Measurements from ENCODE around the gene TRIM44.
"Not testable (repeated sequence)": the region's sequence is repeated elsewhere in the genome, so short reads cannot be mapped to it uniquely, and the experiment has no call there.

The TRIM44 gene

GRCh38 chr11:35753573-35753972 is 91.0 kb downstream of the TRIM44 start:
- H3K9ac ChIP-seq (ENCODE audit: low read depth, low read length); H3K36me3 ChIP-seq (ENCODE audit: control insufficient read depth, insufficient read depth, low read length); H3K4me1 ChIP-seq (ENCODE audit: control insufficient read depth, insufficient read depth, low read length); H3K27ac ChIP-seq (ENCODE audit: low read depth, low read length); H3K27me3 ChIP-seq (ENCODE audit: control insufficient read depth, insufficient read depth, low read length); H3K9me3 ChIP-seq (ENCODE audit: control insufficient read depth, insufficient read depth, low read length); H3K4me3 ChIP-seq (ENCODE audit: low read depth, low read length): not testable (repeated sequence)

- not testable (repeated sequence) for H3K4me3 ChIP-seq (ENCODE audit: low read depth, low read length); H3K36me3 ChIP-seq (ENCODE audit: control insufficient read depth, insufficient read depth, low read length); H3K9me3 ChIP-seq (ENCODE audit: control insufficient read depth, insufficient read depth, low read length); H3K9ac ChIP-seq (ENCODE audit: low read depth, low read length); H3K27ac ChIP-seq (ENCODE audit: low read depth, low read length); H3K27me3 ChIP-seq (ENCODE audit: control insufficient read depth, insufficient read depth, low read length); H3K4me1 ChIP-seq (ENCODE audit: control insufficient read depth, insufficient read depth, low read length)
These were observed 97.4 kb downstream of the TRIM44 start for GRCh38 chr11:35759951-35760350.

- no peaks in the 10 kb centered on the region for H3K9me3 ChIP-seq (ENCODE audit: control insufficient read depth, insufficient read depth, low read length)
- H3K4me1 ChIP-seq (ENCODE audit: control insufficient read depth, insufficient read depth, low read length) = no peaks in the 10 kb centered on the region
- no peaks in the 10 kb centered on the region for H3K36me3 ChIP-seq (ENCODE audit: control insufficient read depth, insufficient read depth, low read length)
- no peak overlapping the region for H3K27ac ChIP-seq (ENCODE audit: low read depth, low read length)
- H3K9ac ChIP-seq (ENCODE audit: low read depth, low read length) = no peak overlapping the region
- no peak overlapping the region for H3K4me3 ChIP-seq (ENCODE audit: low read depth, low read length)
- no peaks in the 10 kb centered on the region for H3K27me3 ChIP-seq (ENCODE audit: control insufficient read depth, insufficient read depth, low read length)
These were observed 99.3 kb downstream of the TRIM44 start for GRCh38 chr11:35761899-35762298.

- Histone ChIP-seq H3K27me3 (ENCODE audit: control insufficient read depth, insufficient read depth, low read length) (no peaks in the 10 kb centered on the region), H3K27ac (ENCODE audit: low read depth, low read length) (no peak overlapping the region), H3K4me3 (ENCODE audit: low read depth, low read length) (no peak overlapping the region), H3K4me1 (ENCODE audit: control insufficient read depth, insufficient read depth, low read length) (no peaks in the 10 kb centered on the region), H3K9me3 (ENCODE audit: control insufficient read depth, insufficient read depth, low read length) (no peaks in the 10 kb centered on the region), H3K9ac (ENCODE audit: low read depth, low read length) (no peak overlapping the region), H3K36me3 (ENCODE audit: control insufficient read depth, insufficient read depth, low read length) (no peaks in the 10 kb centered on the region)
These were observed 100.7 kb downstream of the TRIM44 start for GRCh38 chr11:35763301-35763700.

GRCh38 chr11:35763765-35764164 is 101.2 kb downstream of the TRIM44 start:
- Histone ChIP-seq H3K27me3 (ENCODE audit: control insufficient read depth, insufficient read depth, low read length) (no peaks in the 10 kb centered on the region), H3K9me3 (ENCODE audit: control insufficient read depth, insufficient read depth, low read length) (no peaks in the 10 kb centered on the region), H3K4me1 (ENCODE audit: control insufficient read depth, insufficient read depth, low read length) (no peaks in the 10 kb centered on the region), H3K27ac (ENCODE audit: low read depth, low read length) (no peak overlapping the region), H3K9ac (ENCODE audit: low read depth, low read length) (no peak overlapping the region), H3K36me3 (ENCODE audit: control insufficient read depth, insufficient read depth, low read length) (no peaks in the 10 kb centered on the region), H3K4me3 (ENCODE audit: low read depth, low read length) (no peak overlapping the region)

- no peak overlapping the region for H3K9ac ChIP-seq (ENCODE audit: low read depth, low read length)
- H3K4me1 ChIP-seq (ENCODE audit: control insufficient read depth, insufficient read depth, low read length) = no peaks in the 10 kb centered on the region
- no peak overlapping the region for H3K4me3 ChIP-seq (ENCODE audit: low read depth, low read length)
- no peaks in the 10 kb centered on the region for H3K36me3 ChIP-seq (ENCODE audit: control insufficient read depth, insufficient read depth, low read length)
- no peaks in the 10 kb centered on the region for H3K27me3 ChIP-seq (ENCODE audit: control insufficient read depth, insufficient read depth, low read length)
- H3K9me3 ChIP-seq (ENCODE audit: control insufficient read depth, insufficient read depth, low read length) = no peaks in the 10 kb centered on the region
- no peak overlapping the region for H3K27ac ChIP-seq (ENCODE audit: low read depth, low read length)
These were observed 101.8 kb downstream of the TRIM44 start for GRCh38 chr11:35764417-35764816.

GRCh38 chr11:35765211-35765610 is 102.6 kb downstream of the TRIM44 start:
- Histone ChIP-seq H3K4me1 (ENCODE audit: control insufficient read depth, insufficient read depth, low read length) (no peaks in the 10 kb centered on the region), H3K36me3 (ENCODE audit: control insufficient read depth, insufficient read depth, low read length) (no peaks in the 10 kb centered on the region), H3K9me3 (ENCODE audit: control insufficient read depth, insufficient read depth, low read length) (no peaks in the 10 kb centered on the region), H3K27me3 (ENCODE audit: control insufficient read depth, insufficient read depth, low read length) (no peaks in the 10 kb centered on the region), H3K9ac (ENCODE audit: low read depth, low read length) (no peak overlapping the region), H3K27ac (ENCODE audit: low read depth, low read length) (no peak overlapping the region), H3K4me3 (ENCODE audit: low read depth, low read length) (no peak overlapping the region)

GRCh38 chr11:35766651-35767050 is 104.1 kb downstream of the TRIM44 start:
- no peaks in the 10 kb centered on the region for H3K27me3 ChIP-seq (ENCODE audit: control insufficient read depth, insufficient read depth, low read length)
- no peaks in the 10 kb centered on the region; the same call in 1 of the 2 replicates for H3K9me3 ChIP-seq (ENCODE audit: control insufficient read depth, insufficient read depth, low read length)
- H3K4me3 ChIP-seq (ENCODE audit: low read depth, low read length) = no peak overlapping the region
- no peak overlapping the region for H3K9ac ChIP-seq (ENCODE audit: low read depth, low read length)
- no peaks in the 10 kb centered on the region for H3K4me1 ChIP-seq (ENCODE audit: control insufficient read depth, insufficient read depth, low read length)
- H3K36me3 ChIP-seq (ENCODE audit: control insufficient read depth, insufficient read depth, low read length) = no peaks in the 10 kb centered on the region
- no peak overlapping the region for H3K27ac ChIP-seq (ENCODE audit: low read depth, low read length)

- H3K27me3 ChIP-seq (ENCODE audit: control insufficient read depth, insufficient read depth, low read length); H3K9me3 ChIP-seq (ENCODE audit: control insufficient read depth, insufficient read depth, low read length); H3K4me3 ChIP-seq (ENCODE audit: low read depth, low read length); H3K9ac ChIP-seq (ENCODE audit: low read depth, low read length); H3K27ac ChIP-seq (ENCODE audit: low read depth, low read length); H3K36me3 ChIP-seq (ENCODE audit: control insufficient read depth, insufficient read depth, low read length); H3K4me1 ChIP-seq (ENCODE audit: control insufficient read depth, insufficient read depth, low read length): not testable (repeated sequence)
These were observed 107.8 kb downstream of the TRIM44 start for GRCh38 chr11:35770425-35770824.

- no peak overlapping the region for H3K27ac ChIP-seq (ENCODE audit: low read depth, low read length)
- no peaks in the 10 kb centered on the region for H3K27me3 ChIP-seq (ENCODE audit: control insufficient read depth, insufficient read depth, low read length)
- H3K9me3 ChIP-seq (ENCODE audit: control insufficient read depth, insufficient read depth, low read length) = no peaks in the 10 kb centered on the region; the same call in 1 of the 2 replicates
- no peak overlapping the region for H3K4me3 ChIP-seq (ENCODE audit: low read depth, low read length)
- no peaks in the 10 kb centered on the region for H3K36me3 ChIP-seq (ENCODE audit: control insufficient read depth, insufficient read depth, low read length)
- H3K4me1 ChIP-seq (ENCODE audit: control insufficient read depth, insufficient read depth, low read length) = no peaks in the 10 kb centered on the region
- no peak overlapping the region for H3K9ac ChIP-seq (ENCODE audit: low read depth, low read length)
These were observed 109.1 kb downstream of the TRIM44 start for GRCh38 chr11:35771722-35772121.

GRCh38 chr11:35777241-35777640 is 114.7 kb downstream of the TRIM44 start:
- not testable (repeated sequence) for H3K4me1 ChIP-seq (ENCODE audit: control insufficient read depth, insufficient read depth, low read length); H3K27ac ChIP-seq (ENCODE audit: low read depth, low read length); H3K4me3 ChIP-seq (ENCODE audit: low read depth, low read length); H3K9me3 ChIP-seq (ENCODE audit: control insufficient read depth, insufficient read depth, low read length); H3K9ac ChIP-seq (ENCODE audit: low read depth, low read length); H3K36me3 ChIP-seq (ENCODE audit: control insufficient read depth, insufficient read depth, low read length); H3K27me3 ChIP-seq (ENCODE audit: control insufficient read depth, insufficient read depth, low read length)

- H3K27me3 ChIP-seq (ENCODE audit: control insufficient read depth, insufficient read depth, low read length); H3K9ac ChIP-seq (ENCODE audit: low read depth, low read length); H3K4me3 ChIP-seq (ENCODE audit: low read depth, low read length); H3K36me3 ChIP-seq (ENCODE audit: control insufficient read depth, insufficient read depth, low read length); H3K9me3 ChIP-seq (ENCODE audit: control insufficient read depth, insufficient read depth, low read length); H3K4me1 ChIP-seq (ENCODE audit: control insufficient read depth, insufficient read depth, low read length); H3K27ac ChIP-seq (ENCODE audit: low read depth, low read length): not testable (repeated sequence)
These were observed 116.4 kb downstream of the TRIM44 start for GRCh38 chr11:35778943-35779342.

All from HUES48 (cell line).